Mucosa of descending colon (tissue), 3 donors: Measurements from ENCODE around the gene SHBG. TPM values are rescaled to one million over a fixed set of nuclear protein-coding genes. Genes with fewer than 3 reads are reported as not detected.
"Not testable (repeated sequence)": the region's sequence is repeated elsewhere in the genome, so short reads cannot be mapped to it uniquely, and the experiment has no call there.

ENCODE experiments used
- ATAC-seq: fragments of 200-7000 bp; cut with Tn5 transposase; one replicate; pipeline ENCODE4 v1.9.1; 2020; ENCODE audit warnings: mild to moderate bottlenecking, moderate library complexity
- DNase-seq, 3 donors: peaks; one replicate each; pipeline ENCODE4 v3.0.0-alpha.2; 2020
- H3K36me3 ChIP-seq: fragments of 200-600 bp; one replicate; pipeline ENCODE4 v1.8.0; 2021; ENCODE audit warnings: low read depth, mild to moderate bottlenecking
- H3K4me1 ChIP-seq: fragments of 200-600 bp; one replicate; pipeline ENCODE4 v1.8.0; 2021; ENCODE audit warnings: low read depth, mild to moderate bottlenecking
- H3K4me3 ChIP-seq: fragments of 200-600 bp; one replicate; pipeline ENCODE4 v1.8.0; 2021; ENCODE audit warnings: mild to moderate bottlenecking
- H3K9me3 ChIP-seq: fragments of 200-600 bp; one replicate; pipeline ENCODE4 v1.8.0; 2021; ENCODE audit warnings: mild to moderate bottlenecking
- intact Hi-C, 2 donors: fragments of 100-400 bp; cut with DNase I in 1 of 2; cut with micrococcal nuclease in 1 of 2; formaldehyde crosslinking; loops; one replicate each; pipeline versions ENCODE4 v1.11.0 to v1.11.1; 2022; cut with DNase I, micrococcal nuclease
- total RNA-seq, 3 donors: library from RNA; stranded (reverse); fragmentation: NEBNext Ultra II Directional in 2 of 3; extraction: Animal tissue kit (Norgen Biotek cat#: 25700) in 2 of 3; gene quantifications; one replicate each; pipeline versions ENCODE4 v1.2.1 to v1.2.4, GENCODE V29; 2021 to 2023
- TF ChIP-seq, protein P1 (sequence below): fragments of 200-600 bp; IDR thresholded peaks from one replicate; pipeline ENCODE4 v1.8.0; 2022; ENCODE audit warnings: antibody characterized with exemption, mild to moderate bottlenecking
- donor health status: DM: no; HTN: no; CAD: no; lungs with moderate emphysema.
- donor health status: DM: no; HTN: no; CAD: no.
- donor health status: DM: no; HTN: yes; CAD: no.

The SHBG gene
- total RNA-seq, 3 donors from 2014 or later: 0.25 to 0.89 TPM; not detected in 1

- no peaks in the 10 kb centered on the region for H3K36me3 ChIP-seq
- TF ChIP-seq, protein P1, sequence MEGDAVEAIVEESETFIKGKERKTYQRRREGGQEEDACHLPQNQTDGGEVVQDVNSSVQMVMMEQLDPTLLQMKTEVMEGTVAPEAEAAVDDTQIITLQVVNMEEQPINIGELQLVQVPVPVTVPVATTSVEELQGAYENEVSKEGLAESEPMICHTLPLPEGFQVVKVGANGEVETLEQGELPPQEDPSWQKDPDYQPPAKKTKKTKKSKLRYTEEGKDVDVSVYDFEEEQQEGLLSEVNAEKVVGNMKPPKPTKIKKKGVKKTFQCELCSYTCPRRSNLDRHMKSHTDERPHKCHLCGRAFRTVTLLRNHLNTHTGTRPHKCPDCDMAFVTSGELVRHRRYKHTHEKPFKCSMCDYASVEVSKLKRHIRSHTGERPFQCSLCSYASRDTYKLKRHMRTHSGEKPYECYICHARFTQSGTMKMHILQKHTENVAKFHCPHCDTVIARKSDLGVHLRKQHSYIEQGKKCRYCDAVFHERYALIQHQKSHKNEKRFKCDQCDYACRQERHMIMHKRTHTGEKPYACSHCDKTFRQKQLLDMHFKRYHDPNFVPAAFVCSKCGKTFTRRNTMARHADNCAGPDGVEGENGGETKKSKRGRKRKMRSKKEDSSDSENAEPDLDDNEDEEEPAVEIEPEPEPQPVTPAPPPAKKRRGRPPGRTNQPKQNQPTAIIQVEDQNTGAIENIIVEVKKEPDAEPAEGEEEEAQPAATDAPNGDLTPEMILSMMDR: no peak
- ATAC-seq (no peak), DNase-seq (no peak)
- H3K9me3 ChIP-seq: no peaks in the 10 kb centered on the region
- intact Hi-C loops: no loop called here
- peaks cover 20% of the 10 kb centered on the region for H3K4me1 ChIP-seq
- no peak overlapping the region for H3K4me3 ChIP-seq
Observed at GRCh38 chr17:7615265-7615747, 14.6 kb upstream of the SHBG start.

- no peak for DNase-seq
- intact Hi-C loops: no loop called here
- Histone ChIP-seq H3K9me3 (no peaks in the 10 kb centered on the region), H3K4me1 (peaks cover 3% of the 10 kb centered on the region), H3K36me3 (no peaks in the 10 kb centered on the region), H3K4me3 (no peak overlapping the region)
- ATAC-seq: no peak
- TF ChIP-seq, protein P1: no peak
Observed at GRCh38 chr17:7618608-7619007, 11.3 kb upstream of the SHBG start.

DNA sequence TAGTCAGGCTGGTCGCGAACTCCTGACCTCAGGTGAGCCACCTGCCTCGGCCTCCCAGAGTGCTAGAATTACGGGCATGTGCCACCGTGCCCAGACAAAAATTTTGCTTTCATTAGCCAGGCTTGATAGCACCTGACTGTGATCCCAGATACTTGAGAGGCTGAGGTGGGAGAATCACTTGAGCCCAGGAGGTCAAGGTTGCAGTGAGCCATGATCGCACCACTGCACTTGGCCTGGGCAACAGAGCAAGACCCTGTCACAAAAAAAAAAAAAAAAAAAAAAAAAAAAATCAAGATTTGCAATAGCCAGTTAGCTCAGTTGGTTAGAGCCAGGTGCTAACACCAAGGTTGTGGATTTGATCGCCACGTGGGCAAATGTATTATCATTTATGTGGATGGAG, 9.1 kb upstream of the SHBG start:
- DNase-seq (no peak), ATAC-seq (no peak)
- Histone ChIP-seq H3K36me3 (no peaks in the 10 kb centered on the region), H3K9me3 (no peaks in the 10 kb centered on the region), H3K4me3 (no peak overlapping the region), H3K4me1 (no peaks in the 10 kb centered on the region)
- intact Hi-C loops: no loop called here
- TF ChIP-seq, protein P1: no peak

DNA sequence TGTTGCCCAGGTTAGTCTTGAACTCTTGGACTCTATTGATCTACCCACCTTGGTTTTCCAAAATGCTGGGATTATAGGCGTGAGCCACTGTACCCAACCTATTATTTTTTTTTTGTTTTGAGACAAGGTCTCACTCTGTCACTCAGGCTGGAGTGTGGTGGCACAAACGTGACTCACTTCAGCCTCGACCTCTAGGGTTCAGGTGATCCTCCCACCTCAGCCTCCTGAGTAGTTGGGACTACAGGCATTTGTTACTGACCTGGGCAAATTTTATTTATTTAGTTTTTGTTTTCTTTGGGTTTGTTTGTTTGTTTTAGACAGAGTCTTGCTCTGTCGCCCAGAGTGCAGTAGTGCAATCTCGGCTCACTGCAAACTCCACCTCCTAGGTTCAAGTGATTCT, 6.3 kb upstream of the SHBG start:
- H3K36me3 ChIP-seq: no peaks in the 10 kb centered on the region
- intact Hi-C loops: no loop called here
- ATAC-seq: no peak

DNA sequence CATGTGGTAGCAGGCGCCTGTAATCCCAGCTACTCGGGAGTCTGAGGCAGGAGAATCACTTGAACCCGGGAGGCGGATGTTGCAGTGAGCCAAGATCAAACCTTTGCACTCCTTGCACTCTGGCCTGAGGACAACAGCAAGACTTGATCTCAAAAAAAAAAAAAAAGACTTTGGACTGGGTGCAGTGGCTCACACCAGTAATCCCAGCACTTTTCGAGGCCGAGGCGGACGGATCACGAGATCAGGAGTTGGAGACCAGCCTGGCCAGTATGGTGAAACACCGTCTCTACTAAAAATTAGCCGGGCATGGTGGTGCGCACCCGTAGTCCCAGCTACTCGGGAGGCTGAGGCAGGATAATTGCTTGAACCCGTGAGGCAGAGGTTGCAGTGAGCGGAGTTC, 4.2 kb upstream of the SHBG start:
- H3K4me1 ChIP-seq, H3K36me3 ChIP-seq, H3K4me3 ChIP-seq, ATAC-seq, intact Hi-C loops, H3K9me3 ChIP-seq, DNase-seq: not testable (repeated sequence)

More for the DNA sequence above, 6.3 kb upstream of the SHBG start:
- TF ChIP-seq, protein P1: no peak
- DNase-seq: no peak
- H3K4me3 ChIP-seq: no peak overlapping the region
- H3K9me3 ChIP-seq: no peaks in the 10 kb centered on the region
- H3K4me1 ChIP-seq: peaks cover 6% of the 10 kb centered on the region

DNA sequence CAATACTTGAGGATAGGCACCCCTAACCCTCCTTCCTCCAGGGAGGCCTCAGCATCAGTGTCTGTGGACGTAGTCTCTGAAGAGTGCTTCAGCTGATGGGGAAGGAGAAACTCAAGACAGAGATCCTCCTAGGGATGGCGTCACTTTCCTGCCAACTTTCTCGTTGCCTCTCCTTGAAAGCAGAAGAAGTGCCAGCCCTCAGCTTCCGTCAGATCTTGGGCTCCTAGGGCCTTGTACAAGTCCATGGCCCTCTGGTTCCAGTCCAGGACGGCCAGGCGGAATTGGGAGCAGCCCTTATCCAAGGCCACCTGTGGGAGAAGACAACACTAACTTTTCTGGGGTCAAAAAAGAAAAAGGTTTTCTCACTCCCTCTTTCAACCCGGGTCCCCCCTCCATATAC, 3.6 kb upstream of the SHBG start:
- Histone ChIP-seq H3K36me3 (no peaks in the 10 kb centered on the region), H3K9me3 (no peaks in the 10 kb centered on the region), H3K4me1 (peaks cover 9% of the 10 kb centered on the region), H3K4me3 (no peak overlapping the region)
- TF ChIP-seq, protein P1: no peak
- DNase-seq (no peak), ATAC-seq (no peak)
- intact Hi-C loops: no loop called here
